Activated CD8-positive, alpha-beta memory T cell treated with anti-CD3 and anti-CD28 coated beads, Interleukin-2, amount 50 U/mL, for 4 hours (primary cell): ENCODE measurements around the gene AMMECR1.

Experiments used
- DNase-seq: peaks from one replicate; pipeline ENCODE4 v3.0.0-alpha.2; 2020

The AMMECR1 gene

DNA sequence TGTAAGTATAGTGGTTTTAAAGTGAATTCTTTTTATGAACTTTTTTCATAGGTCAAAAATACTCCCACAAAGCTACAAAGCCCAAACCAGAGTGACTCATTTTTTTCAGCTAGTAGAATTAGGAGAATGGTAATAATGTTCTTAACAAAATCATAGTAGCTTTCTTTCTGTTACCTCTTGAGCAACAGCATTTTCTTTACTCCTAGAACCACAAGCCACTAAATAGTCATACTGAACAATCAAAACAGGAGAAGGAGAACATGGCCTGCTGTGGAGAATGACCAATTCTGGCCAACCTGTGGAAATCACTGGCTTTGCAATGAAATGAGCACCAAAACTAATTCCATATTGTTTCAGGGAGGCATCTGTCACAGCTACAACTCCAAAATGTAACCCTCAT is 112.9 kb downstream of the AMMECR1 start:
- no peak for DNase-seq

DNA sequence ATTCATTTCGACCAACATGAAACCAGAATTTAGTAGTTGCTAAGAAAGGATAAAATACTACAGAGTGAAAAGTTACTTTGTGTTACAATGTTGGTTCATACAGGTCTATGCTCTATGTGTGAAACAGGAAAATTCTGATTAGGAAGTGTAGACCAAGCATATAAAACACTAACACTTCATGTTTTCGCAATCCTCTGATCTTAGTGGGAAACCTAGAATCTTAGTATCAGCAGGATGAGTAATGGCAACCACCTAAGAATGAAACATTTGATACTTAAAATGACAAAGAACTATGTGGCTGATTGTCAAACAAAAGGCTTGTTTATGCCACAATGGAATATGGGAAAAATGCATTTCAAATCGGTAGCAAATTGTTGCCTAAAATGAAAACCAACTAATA is 116.1 kb downstream of the AMMECR1 start:
- DNase-seq: no peak

DNA sequence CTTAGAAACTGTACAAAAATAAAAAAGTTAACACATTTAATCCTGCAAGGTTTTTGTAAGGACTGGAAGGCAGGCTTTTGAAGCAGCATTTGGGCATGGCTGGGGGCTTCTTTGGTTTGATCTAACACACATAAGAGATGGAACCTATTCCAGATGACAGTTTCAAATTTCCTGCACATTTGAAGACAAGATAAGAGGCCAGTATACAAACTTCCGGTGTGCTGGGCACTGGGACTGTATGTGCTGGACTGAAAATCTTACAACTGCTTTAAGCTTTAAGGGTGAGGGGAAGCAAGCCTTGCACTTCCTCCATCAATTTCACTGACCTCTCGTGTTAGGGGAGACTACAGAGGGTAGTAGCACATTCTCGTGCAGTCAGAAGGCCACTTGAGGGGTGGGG is 122.9 kb downstream of the AMMECR1 start:
- no peak for DNase-seq

DNA sequence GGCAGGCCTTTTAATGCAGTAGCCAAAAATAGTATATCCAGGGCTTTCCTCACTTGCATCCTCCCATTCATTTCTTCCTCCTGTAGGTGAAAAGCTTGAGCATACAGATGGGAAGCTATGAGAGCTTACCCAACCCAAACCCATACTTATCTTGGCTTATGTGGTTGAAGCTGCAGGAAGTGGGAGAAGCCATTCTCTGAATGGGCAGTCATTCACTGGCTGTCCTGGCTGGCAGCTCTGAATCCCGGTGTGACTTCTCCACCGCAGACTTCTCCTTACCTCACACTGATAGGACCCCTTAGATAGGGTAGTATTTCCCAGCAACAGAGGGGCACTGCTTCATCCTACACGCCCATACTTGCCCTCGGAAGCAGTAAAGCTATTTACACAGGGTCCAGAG is 125.4 kb downstream of the AMMECR1 start:
- no peak for DNase-seq

DNA sequence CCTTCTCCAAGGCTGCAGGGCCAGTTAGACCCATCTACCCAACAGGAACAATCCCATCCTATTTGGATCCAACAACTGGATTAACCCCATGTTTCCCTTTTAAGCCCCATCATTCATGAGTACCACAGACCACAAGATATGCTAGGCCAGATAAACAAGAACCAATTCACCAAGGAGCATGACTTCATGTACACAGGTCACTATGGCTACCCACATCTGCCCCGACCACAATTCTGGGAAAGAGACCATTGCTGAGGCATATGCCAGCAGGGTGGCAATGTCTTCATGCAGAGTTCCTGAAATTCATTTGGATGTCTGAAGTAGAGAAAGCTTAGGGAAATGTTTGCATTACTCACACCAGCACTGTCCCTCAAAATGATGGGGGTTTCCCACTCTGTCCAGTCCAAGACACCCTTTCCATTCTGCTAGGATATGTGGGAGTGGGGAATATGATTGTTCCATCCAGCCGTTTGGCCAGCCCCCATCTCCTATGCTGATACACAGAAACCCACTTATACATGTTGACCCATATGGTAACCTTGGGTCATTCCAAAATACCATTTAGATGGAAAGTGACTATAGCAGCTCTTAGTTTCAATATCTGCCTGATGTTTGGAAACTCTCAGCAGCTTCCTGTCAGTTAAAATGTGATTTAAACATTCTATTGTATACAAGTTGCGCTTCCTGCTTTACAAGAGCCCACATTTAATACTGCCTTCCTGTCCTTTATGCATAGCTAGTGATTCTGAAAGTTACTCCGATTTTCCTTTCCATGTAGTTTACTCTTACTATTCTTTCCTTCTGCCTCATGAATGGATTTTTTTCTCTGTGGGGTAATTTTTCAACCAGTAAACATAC is 129.0 kb downstream of the AMMECR1 start:
- no peak for DNase-seq

DNA sequence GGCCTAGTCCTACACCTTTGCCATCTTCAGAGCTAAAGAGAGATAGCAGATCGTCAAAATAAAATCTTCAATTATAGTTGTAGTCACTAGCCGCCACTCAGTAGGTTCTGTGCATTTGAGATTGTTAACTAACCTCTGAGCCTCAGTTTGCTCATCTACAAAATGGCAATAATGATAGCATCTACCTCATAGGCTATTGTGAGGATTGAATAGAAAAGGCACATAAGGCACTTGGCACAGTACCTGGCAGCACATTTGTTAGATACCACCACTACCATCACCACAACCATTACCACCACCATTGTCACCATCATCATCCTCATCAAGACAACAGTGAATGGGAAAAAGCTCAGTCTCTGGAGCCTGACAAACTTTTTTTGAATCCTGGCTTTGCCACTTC is 134.6 kb downstream of the AMMECR1 start:
- no peak for DNase-seq

DNA sequence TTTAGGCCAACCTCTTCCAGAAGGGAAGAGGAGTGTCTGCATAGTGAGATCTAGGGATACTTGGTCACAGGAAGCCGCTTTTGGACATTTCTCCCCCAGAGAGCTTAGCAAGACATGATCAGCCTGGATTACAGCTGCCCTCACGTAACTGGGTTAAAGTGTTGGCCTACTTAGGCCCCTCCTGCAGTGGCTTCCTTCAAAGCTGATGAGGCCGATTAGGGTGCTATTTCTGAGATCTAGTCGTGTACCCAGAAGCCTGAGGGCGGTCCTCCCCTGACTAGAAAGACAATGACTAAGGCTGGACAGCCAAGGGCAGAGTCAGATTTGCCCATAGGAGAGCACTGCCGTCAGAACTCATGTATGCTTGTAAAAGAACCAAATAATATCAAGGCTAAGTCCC is 135.0 kb downstream of the AMMECR1 start:
- no peak for DNase-seq

DNA sequence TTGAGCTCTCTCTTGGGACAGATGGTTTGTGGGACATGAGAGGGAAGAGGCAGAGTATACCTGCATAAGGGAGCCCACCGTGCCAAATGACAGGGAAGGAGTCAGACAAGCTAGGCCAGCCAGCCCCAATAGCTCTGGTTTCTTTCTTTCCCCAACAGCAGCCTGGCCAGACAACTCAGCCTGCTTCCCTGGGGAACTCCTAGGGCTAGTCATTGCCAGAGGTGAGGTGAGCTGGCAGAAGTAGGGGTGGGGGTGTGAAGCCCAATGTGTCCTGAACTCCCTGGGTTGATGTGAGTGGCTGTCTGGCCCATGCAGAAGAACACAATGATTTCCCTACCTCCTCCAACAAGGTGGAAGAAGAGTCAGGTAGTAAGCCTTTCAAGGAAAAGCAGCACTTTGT is 135.5 kb downstream of the AMMECR1 start:
- DNase-seq: no peak

DNA sequence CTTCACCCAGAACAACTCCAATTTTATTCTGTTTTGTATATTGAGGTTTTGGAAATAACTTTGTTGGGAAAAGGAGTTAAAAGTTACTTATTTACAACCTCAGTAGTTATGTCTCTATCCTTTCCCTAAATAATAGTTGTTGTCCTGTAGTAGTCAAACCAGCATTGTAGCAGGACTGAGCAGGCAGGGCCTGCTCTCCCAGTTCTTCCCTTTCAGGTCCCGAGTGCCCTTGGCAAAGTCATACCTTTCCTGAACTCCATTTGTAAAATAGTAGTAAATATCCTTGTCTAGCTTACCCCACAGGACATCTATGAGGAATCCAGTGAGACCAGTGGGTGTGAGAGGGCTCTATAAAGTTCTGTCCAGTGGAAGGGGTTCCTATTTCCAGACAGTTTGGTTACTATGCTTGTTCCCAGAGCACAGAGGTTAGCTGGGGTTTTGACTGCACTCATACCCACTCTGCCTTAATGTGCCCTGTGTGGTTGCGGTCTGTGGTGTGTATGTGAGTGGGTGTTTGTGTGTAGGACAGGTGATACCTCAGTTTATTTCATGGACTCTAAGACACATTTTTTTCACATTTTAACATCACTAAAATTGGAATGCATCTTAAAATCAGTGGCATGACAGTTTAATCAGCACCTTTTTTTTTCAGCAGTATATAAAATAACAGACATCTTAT is 136.3 kb downstream of the AMMECR1 start:
- DNase-seq: no peak

DNA sequence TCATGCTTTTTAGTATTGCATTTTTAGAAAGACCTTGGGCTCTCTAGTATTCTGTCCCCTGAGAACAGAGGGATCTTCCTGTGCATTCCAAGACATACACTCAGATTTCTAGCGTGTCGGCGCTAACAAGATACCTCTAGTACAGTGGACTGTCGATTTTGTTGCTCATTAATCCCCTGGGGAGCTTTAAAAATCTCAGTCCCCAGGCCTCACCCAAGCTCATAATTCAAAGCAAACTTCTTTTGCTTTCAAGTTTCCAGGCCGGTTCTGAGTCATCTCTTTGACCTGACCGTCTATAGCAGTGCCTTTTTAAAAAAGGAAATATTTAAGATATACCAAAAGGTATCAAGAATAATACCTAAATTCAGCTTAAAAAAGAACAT is 137.0 kb downstream of the AMMECR1 start:
- DNase-seq: no peak

DNA sequence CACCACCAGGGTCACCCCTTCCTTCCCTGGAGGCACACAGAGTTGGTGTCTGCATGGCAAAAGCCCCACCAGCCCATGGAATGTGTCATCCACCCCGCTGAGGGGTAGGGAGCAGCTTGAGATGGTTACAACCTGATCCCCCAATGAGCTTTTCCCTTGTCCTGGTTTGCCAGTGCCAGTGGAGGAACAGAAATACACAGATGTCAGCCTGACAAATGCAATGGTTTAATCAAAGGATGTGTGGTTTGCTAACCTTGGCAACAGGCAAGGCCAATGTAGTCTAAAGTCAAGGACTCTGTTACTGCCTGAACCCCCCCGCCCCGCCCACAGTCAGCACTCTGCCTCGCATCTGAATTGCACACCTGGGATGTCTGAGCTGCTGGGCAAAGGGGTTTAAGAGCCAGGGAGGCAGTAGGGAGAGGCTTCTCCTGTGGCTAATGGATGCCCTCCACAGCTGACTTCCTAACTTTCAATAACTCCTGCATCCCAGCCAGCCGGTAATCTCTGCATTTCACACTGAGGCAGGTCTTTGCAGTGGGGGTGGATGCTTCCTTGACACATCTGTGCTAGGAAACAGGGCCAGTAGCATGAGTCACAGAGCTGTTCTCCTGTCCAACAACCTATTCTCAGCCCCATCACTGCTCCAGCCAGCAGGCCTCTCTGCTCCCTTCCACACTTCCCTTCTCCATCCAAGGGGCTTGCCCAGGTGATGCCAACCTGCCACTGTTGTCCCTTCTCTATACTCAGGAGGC is 137.5 kb downstream of the AMMECR1 start:
- no peak for DNase-seq

DNA sequence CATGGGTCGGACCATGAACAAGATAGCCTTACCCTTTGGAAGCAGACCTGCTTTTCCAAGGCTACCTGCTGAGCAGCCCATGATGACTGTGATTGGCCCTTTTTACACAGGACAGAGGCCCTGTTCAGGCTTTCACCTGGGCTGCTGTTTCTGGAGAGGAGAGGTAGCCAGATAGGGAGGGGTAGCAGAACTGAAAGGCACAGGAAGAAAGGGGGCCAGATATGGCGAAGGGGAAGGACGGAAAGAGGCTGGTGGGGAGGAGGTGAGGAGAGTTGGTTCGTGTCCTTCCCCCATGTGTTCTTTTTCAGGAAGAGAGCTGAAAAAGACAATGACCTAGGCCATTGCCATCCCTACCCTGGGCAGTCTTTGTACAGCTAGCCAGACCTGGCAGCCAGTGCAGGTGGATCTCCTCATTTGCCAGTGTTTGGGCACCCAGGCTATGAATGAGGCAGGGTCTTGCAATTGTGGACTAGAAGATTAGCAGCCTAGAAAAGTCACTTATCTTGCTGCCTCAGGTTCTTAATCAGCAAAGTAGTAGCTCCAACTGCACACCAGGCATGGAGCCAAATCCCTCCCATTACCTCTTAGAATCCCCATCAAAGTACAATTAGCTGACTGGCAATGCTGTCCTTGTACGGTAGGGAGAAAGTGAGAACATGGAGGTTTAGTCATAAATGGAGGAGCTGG is 139.6 kb downstream of the AMMECR1 start:
- no peak for DNase-seq

DNA sequence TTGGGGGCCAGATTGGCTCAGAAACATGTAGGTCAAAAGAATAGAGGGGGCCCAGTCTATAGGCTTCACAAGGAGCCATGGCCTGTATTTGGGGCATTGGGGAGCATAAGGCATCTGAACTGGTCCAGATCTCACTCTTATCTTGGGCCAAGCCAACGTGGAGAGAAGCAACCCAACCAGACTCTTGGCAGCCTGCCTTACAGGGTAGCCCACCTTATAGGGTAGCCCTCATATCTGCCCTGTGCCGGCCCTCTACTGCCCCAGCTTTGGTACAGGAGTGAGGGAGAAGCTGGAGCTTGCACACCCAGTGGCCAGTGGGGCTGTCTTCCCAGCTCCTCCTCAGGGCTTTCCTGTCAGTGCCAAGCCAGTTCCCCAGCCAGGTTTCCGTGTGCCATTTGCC is 142.2 kb downstream of the AMMECR1 start:
- no peak for DNase-seq

DNA sequence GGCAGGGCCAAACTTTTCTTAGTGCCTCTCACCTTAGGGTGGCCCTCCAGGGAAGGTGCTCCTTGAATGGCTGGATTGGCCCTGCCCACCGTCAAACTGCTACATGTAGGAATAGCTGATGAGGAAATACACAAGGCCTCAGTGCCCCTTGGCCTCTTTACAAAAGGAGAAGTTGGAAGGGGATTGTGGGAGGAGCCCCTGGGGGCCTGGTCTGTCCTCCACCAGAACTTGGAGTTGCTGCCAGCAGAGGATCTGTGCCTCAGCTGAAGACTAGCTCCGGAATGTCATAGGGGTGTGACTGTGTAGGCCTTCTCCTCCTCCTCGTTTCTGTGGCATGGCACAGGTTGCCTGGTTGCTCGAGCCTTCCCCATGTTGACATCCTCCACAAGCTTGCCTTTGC is 142.7 kb downstream of the AMMECR1 start:
- DNase-seq: no peak

DNA sequence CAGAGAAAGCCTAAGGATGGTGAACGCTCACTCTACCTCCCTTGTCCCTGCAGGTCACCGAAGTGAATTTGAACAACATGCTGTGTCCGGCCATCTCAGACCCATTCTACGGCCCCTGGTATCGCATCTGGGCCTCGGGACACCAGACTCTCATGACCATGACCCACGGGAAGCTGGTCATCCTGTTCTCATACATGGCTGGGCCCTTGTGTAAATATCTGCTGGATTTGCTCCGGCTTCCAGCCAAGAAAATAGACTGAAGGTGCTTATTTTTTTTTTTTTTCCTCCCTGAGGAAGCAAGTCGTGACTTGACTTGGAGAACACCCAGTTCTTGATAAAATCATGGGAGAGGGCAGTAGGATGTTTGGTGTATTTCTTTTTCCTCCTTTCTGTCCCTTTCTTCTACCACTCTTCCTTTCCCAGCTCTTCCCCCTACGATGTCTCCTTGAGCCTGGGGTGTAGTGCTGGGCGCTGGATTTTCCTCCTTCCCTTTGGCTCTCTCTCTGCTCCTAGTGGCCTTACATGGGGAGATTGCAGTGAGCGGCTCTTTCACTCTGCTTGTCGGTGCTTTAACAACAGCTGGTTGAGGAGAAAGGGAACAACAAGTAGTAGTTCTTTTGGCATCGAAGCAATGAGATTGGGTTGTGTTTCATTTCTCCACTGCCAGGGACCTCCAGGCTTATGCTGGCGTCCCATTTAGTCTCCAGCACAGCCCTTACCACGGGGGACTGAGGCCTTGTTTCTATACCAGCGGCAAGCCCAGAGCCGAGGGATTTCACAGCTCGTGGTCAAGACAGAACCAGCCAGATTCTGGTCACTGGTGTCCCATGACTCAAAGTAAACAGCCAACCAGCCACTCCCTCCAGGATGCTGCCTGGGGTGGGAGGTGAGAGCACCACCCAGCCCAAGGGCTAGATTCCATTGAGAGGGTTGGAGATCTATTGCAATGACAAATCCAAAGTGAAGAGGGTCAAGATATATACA is 144.4 kb downstream of the AMMECR1 start:
- no peak for DNase-seq

DNA sequence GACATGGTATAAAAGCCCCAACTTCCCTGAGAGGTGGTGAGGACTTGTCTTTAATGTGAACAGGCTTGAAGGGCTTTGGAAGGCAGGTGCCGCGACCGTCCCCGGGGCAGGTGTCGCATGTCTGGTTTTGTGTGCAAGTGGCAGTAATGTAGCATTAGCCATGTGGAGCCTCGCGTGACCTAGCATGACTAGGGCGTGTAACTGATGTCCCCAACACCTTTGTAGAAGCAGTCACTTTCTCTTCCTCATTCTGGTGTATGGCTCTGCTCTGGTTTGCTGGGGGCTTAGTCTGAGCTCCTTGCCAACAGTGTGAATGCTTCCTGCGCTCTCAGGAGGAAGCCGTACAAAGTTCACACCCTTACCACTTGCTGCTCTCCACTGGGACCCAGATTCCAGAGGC is 145.7 kb downstream of the AMMECR1 start:
- no peak for DNase-seq

DNA sequence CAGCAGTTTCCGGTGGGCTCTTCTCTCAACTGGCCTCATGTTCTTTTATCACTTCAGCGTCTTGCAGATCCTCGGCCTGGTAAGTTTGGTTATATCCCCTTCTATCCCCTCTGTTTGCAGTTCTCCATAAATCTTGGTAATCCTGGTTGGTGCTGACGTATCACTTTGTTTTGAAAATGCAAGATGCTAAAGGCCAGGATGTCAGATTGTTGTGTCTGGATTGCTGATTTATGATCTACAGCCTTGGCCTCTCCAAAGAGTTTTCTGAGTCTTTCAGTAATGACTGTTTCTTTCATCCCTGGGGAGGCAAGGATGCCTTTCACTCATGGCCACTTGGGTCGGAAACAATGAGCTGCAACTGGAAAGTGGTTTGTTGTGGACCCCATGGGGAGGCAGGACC is 146.4 kb downstream of the AMMECR1 start:
- no peak for DNase-seq

DNA sequence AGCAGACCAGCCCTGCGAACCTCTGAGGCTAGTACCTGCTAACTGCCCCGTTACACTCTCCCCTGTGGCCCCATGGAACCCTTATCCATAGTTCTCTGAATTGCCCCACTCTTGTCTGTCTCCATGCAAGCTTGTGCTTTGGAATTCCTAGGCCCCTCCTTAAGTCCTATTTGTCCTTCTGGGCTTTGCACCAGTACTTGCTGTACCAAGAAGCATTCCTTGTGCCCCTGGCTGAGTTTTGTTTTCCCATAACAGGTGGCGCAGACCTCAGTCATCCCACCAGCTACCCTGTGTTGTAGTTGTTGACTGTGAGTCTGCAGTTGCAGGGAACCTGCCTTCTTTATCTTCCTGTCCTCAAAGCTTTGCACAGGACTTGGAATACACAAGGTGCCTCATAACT is 147.9 kb downstream of the AMMECR1 start:
- DNase-seq: no peak

DNA sequence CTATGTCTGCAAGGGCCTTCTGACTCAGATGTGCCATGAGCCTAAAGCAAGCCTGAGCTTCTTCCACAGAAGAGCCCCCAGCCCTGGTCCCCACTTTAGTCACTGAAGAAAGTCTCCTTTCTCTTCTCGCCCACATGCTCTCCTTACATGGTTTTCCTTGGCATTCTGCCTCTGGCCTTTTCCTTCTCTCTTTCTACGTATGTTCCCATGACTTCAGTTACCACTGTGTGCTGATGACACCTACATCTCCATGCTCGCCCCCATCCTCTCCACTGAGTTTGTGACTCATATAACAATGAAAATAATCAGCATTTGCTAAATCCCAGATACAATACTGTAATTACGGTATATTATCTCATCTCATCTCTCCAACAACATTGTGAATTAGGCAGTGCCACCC is 149.3 kb downstream of the AMMECR1 start:
- no peak for DNase-seq

DNA sequence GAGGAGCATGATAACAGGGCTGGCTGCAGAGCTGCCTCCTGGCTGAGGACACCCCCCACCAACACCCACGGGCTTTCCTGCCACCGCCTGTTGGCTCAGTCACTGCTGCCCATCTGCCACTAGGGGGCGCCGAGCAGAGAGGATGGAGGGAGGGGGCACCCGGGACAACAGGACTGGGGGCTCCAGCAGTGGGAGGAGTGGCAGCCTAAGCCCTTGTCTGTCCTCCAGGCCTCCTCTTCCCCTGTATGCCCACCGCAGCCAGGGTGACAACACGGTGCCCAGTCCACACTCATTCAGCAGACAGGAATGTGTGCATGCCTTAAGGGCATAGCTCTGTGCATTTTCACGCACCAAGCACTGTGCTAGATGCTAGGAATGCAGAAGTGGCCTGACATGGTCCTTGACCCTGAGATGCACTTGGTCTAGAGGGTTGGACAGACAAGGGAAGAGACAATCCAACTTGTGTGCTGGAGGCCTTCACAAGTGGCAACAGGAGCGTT is 149.9 kb downstream of the AMMECR1 start:
- peak; percentile 59 for DNase-seq

DNA sequence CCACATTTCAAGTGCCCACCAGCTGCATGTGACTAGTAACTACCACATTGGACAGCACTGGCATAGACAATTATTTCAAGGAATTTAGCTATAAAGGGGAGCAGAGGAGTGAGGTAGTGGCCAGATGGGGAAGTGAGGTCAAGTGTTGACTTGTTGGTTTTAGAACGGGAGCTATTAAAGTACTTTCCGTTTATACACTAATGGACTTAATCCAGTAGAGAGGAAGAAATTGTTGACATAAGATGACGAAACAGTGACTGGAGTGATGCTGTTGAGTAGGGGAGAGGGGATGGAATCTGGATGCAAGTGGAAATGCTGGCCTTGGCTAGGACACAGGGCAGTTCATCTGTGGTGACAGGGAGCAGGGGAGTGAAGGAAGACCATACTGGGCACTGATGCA is 154.4 kb downstream of the AMMECR1 start:
- no peak for DNase-seq

DNA sequence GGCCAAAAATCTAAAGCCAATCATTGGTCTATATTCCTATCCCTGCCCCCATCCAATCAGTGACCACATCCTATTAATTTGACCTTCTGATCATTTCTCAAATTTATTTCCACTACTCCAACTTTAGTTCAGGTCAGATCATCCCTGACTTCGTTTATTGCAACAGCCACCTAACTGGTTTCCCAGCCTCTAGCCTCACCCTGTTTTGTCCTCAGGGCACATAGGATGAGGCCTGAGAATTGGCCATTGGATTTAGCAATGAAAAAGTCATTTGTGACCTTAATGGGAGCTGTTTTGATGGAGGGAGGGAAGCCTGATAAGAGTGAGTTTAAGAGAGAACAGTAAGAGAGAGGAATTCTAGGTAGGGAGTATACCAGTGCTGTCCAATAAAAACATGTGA is 155.0 kb downstream of the AMMECR1 start:
- no peak for DNase-seq
